Activated T-helper 2 cell treated with anti-CD3 and anti-CD28 coated beads, Interferon-gamma antibody, Interleukin-2, Interleukin-4, amounts not matched to agents 10 μg/mL and 5 μg/mL and 100 μg/mL, durations not matched to agents 14 hours and 24 hours and 36 hours (primary cell): ENCODE measurements around the gene CRKL. TPM values are rescaled to one million over a fixed set of nuclear protein-coding genes. Genes with fewer than 3 reads are reported as not detected.
A peak's percentile ranks its signal among the peaks of the same experiment; 100 is the strongest.
"Not testable (repeated sequence)": the region's sequence is repeated elsewhere in the genome, so short reads cannot be mapped to it uniquely, and the experiment has no call there.

Experiments
- DNase-seq: peaks from one replicate; pipeline ENCODE4 v3.0.0; 2021; ENCODE audit warnings: low spot score
- H3K27ac Mint-ChIP-seq: one replicate; pipeline ENCODE4 v1.8.0; 2021; ENCODE audit warnings: mixed read lengths
- H3K27me3 Mint-ChIP-seq: one replicate; pipeline ENCODE4 v1.8.0; 2021; ENCODE audit warnings: low read depth, mixed read lengths
- H3K36me3 Mint-ChIP-seq: one replicate; pipeline ENCODE4 v1.8.0; 2021; ENCODE audit warnings: low read depth, mixed read lengths
- H3K4me1 Mint-ChIP-seq: one replicate; pipeline ENCODE4 v1.8.0; 2021; ENCODE audit warnings: low read depth, mixed read lengths
- H3K4me3 Mint-ChIP-seq: one replicate; pipeline ENCODE4 v1.8.0; 2021; ENCODE audit warnings: low read depth, mild to moderate bottlenecking, moderate library complexity, mixed read lengths
- H3K9me3 Mint-ChIP-seq: one replicate; pipeline ENCODE4 v1.8.0; 2021; ENCODE audit warnings: mixed read lengths
- intact Hi-C: fragments of 100-400 bp; cut with micrococcal nuclease; formaldehyde crosslinking; loops from one replicate; pipeline ENCODE4 v1.15.1; 2023
- total RNA-seq: library from RNA; stranded (reverse); gene quantifications from 2 replicates; pipeline ENCODE4 v1.2.3, GENCODE V29; 2022

The CRKL gene
- total RNA-seq, 1 donor from 2014 or later: 79.2 TPM

DNA sequence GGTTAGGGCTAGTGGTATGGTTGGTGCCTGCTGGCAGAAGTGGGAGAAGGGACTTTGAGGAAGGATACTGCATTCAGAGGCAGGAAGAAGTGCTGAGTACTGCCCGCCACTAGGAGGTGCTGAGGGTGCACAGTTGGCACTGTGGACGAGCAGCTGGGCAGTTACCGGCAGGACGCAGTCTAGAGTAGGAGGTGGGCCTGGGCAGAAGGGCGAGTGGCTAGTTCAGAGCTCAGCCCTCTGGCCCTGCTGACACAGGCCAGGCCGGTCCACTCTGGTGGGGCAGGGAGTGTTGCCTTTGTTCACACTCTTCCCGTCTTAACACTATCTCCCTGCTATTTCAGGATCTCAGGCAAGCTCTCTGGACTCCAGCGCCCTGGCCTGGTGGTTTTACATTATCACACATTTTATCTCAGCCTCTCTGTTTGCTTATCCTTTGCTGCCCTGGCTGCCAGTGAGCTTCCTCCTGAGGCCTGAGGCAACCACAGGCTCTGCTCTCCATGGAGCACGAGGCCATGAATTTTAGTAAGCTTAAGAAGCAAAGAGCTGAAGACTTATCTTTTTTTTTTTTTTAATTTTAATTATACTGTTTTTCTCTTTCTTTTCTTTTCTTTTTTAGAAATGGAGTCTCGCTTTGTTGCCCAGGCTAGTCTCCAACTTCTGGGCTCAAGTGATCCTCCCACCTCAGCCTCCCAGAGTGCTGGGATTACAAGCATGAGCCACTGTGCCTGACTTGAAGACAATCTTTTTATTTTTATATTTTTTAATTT, 31.5 kb upstream of the CRKL start:
- intact Hi-C loops: no loop called here
- Mint-ChIP-seq H3K9me3 (no peaks in the 10 kb centered on the region), H3K4me3 (no peak overlapping the region), H3K4me1 (no peaks in the 10 kb centered on the region), H3K36me3 (peaks cover 41% of the 10 kb centered on the region), H3K27me3 (no peaks in the 10 kb centered on the region), H3K27ac (no peak overlapping the region)
- DNase-seq: peak; percentile 13

- intact Hi-C loops: no loop called here
- Mint-ChIP-seq H3K4me1 (no peaks in the 10 kb centered on the region), H3K9me3 (no peaks in the 10 kb centered on the region), H3K27ac (no peak overlapping the region), H3K4me3 (no peak overlapping the region), H3K27me3 (no peaks in the 10 kb centered on the region), H3K36me3 (peaks cover 37% of the 10 kb centered on the region)
- no peak for DNase-seq
Measured at GRCh38 chr22:20887375-20887774, 29.8 kb upstream of the CRKL start.

DNA sequence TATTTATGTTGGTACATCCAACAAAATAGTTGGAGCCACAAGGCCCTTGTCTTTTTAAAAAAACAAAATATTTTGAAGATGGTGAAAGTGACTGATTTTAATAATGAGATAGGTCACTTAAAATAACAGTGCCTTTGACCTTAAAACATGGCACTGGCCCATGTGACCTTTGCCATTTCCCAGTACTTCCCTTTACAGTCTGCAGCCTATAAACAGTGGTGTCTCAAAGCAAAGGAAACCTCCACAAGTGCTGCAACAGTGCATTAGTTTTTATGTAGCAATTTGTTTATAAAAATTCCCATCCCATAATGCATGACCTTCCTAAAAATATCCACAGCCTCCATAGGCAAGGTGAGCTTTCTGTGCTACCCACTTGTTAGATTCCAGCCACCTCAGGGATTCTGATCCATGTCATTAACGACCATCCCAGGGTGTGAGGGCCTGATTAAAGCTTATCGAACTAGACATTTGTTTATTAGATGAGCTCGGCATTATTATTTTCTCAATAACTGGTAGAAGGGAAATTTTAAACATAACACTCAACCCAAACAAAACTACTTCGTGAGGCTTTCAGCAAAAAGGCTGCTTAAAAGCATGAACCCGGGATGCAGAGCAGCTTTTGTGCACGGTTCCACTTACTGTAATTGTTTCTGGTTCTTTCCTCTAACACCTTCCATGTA, 28.0 kb upstream of the CRKL start:
- intact Hi-C loops: no loop called here
- no peaks in the 10 kb centered on the region for H3K4me1 Mint-ChIP-seq
- no peaks in the 10 kb centered on the region for H3K27me3 Mint-ChIP-seq
- no peak overlapping the region for H3K4me3 Mint-ChIP-seq
- H3K36me3 Mint-ChIP-seq: peaks cover 27% of the 10 kb centered on the region
- DNase-seq: no peak
- H3K9me3 Mint-ChIP-seq: no peaks in the 10 kb centered on the region
- H3K27ac Mint-ChIP-seq: no peak overlapping the region

DNA sequence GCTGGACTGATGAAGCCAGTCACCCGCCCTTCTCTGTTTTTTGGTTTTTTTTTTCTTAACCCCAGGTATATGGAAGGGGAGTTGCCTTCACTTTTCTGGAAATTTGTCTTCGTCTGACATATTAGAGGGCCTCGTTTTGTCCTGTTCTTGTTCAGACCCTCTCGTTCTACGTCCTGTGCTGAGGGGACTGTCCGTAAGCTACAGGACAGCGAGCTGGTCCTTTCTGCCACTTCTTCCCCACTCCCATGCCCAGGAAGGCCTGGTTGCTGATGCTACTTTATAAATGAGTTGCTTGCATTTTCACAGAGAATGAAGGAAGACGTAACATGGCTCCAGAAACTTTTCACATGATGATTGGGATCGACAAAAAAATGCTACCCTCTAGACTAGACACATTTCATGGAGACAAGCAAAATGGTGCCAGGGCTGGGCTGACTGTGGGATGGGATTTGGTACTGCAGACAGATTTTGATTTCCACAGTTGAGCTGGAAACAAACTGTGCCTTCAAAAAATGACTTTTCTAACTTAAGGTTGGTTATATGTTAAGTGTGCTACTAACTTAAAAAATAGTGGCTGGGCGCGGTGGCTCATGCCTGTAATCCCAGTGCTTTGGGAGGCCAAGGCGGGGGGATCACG, 27.2 kb upstream of the CRKL start:
- no peak overlapping the region for H3K4me3 Mint-ChIP-seq
- no peaks in the 10 kb centered on the region for H3K27me3 Mint-ChIP-seq
- no peaks in the 10 kb centered on the region for H3K4me1 Mint-ChIP-seq
- H3K27ac Mint-ChIP-seq: no peak overlapping the region
- H3K9me3 Mint-ChIP-seq: no peaks in the 10 kb centered on the region
- intact Hi-C loops: no loop called here
- DNase-seq: no peak
- H3K36me3 Mint-ChIP-seq: peaks cover 22% of the 10 kb centered on the region

DNA sequence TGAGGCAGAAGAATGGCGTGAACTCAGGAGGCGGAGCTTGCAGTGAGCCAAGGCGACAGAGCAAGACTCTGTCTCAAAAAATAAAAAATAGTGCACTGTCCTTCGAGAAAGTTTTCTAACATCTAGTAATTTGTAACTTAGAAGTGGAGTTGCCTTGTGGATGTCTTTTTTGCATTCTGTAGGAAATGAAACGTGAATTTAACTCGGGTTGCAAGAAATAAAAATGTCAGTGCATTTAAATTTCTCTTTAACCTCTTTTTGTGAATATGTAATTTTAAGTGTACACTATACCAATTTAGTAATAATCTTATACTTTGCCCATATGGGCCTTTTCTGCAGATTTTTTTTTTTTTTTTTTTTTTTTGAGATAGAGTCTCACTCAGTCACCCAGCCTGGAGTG, 26.2 kb upstream of the CRKL start:
- Mint-ChIP-seq H3K27ac (no peak overlapping the region), H3K9me3 (no peaks in the 10 kb centered on the region), H3K4me1 (no peaks in the 10 kb centered on the region), H3K4me3 (no peak overlapping the region), H3K36me3 (peaks cover 13% of the 10 kb centered on the region), H3K27me3 (peaks cover 3% of the 10 kb centered on the region)
- intact Hi-C loops: no loop called here
- no peak for DNase-seq

GRCh38 chr22:20897737-20898136, 19.5 kb upstream of the CRKL start:
- H3K4me1 Mint-ChIP-seq, H3K27ac Mint-ChIP-seq, H3K27me3 Mint-ChIP-seq, H3K9me3 Mint-ChIP-seq, H3K36me3 Mint-ChIP-seq, DNase-seq, intact Hi-C loops, H3K4me3 Mint-ChIP-seq: not testable (repeated sequence)

- DNase-seq: no peak
- Mint-ChIP-seq H3K36me3 (no peaks in the 10 kb centered on the region), H3K27me3 (peaks cover 8% of the 10 kb centered on the region), H3K9me3 (no peaks in the 10 kb centered on the region), H3K4me1 (no peaks in the 10 kb centered on the region), H3K4me3 (no peak overlapping the region), H3K27ac (no peak overlapping the region)
- intact Hi-C loops: no loop called here
Measured at GRCh38 chr22:20899827-20900423, 17.3 kb upstream of the CRKL start.

GRCh38 chr22:20901093-20902033, 15.8 kb upstream of the CRKL start:
- H3K36me3 Mint-ChIP-seq, H3K9me3 Mint-ChIP-seq, DNase-seq, H3K4me1 Mint-ChIP-seq, intact Hi-C loops, H3K27ac Mint-ChIP-seq, H3K4me3 Mint-ChIP-seq: not testable (repeated sequence)
- peaks cover 18% of the 10 kb centered on the region for H3K27me3 Mint-ChIP-seq

- Mint-ChIP-seq H3K27ac (no peak overlapping the region), H3K27me3 (peaks cover 19% of the 10 kb centered on the region), H3K4me3 (no peak overlapping the region), H3K36me3 (no peaks in the 10 kb centered on the region), H3K9me3 (no peaks in the 10 kb centered on the region), H3K4me1 (no peaks in the 10 kb centered on the region)
- no peak for DNase-seq
- intact Hi-C loops: no loop called here
Measured at GRCh38 chr22:20903093-20903492, 14.1 kb upstream of the CRKL start.

GRCh38 chr22:20904008-20904979, 12.9 kb upstream of the CRKL start:
- H3K36me3 Mint-ChIP-seq: no peaks in the 10 kb centered on the region
- H3K9me3 Mint-ChIP-seq: no peaks in the 10 kb centered on the region
- no peak overlapping the region for H3K27ac Mint-ChIP-seq
- no peak for DNase-seq
- no peaks in the 10 kb centered on the region for H3K4me1 Mint-ChIP-seq
- H3K4me3 Mint-ChIP-seq: no peak overlapping the region
- H3K27me3 Mint-ChIP-seq: peaks cover 19% of the 10 kb centered on the region
- intact Hi-C loops: no loop called here

DNA sequence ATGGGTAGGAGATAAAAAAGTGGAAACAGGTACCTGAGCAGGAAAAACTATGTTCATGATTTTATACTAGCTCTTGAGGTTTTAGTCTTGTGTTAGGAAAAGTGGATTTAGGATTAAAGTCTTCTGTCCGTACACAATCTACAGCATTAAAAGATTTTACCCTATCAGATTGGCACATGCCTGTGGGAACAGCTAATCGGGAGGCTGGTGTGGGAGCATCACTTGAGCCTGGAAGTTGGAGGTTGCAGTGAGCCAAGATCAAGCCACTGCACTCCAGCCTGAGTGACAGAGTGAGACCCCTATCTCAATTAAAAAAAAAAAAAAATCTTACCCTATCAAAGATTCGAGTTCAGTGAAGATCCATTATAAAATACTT, 12.2 kb upstream of the CRKL start:
- DNase-seq: no peak
- Mint-ChIP-seq H3K27ac (no peak overlapping the region), H3K27me3 (peaks cover 19% of the 10 kb centered on the region), H3K4me1 (peaks cover under 1% of the 10 kb centered on the region), H3K4me3 (no peak overlapping the region), H3K36me3 (no peaks in the 10 kb centered on the region), H3K9me3 (no peaks in the 10 kb centered on the region)
- intact Hi-C loops: no loop called here
